Left forelimb (tissue), 1 donor: Measurements from ENCODE around the gene FAT2.

Experiments
- DNase-seq: peaks from one replicate; pipeline ENCODE4 v3.0.0-alpha.2; 2018; ENCODE audit warnings: low spot score

The FAT2 gene

DNA sequence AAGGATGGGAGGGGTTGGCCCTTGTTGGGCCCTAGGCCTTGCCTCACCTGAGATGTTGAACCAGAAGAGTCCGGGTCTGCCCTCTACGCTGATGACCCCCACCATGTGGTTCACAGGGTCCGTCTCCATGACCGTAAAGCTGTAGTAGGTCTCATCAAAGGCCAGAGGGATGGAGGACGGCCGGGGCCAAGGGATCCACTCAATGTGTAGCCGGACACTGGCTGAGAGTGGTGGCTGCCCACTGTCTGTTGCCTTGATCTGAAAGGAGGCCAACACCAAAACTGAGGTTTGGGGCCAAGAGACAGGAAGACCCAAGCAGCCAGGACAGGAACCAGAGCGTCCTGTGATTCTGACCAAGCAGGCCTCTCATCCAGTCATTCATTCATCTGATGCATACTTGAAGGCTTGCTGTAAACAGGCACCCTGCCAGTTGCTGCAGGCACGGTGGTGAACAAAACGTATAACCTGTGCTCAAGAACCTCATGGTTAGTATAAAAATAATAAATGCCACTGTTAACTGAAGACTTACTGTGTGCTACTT, 37.9 kb downstream of the FAT2 start:
- DNase-seq: no peak

DNA sequence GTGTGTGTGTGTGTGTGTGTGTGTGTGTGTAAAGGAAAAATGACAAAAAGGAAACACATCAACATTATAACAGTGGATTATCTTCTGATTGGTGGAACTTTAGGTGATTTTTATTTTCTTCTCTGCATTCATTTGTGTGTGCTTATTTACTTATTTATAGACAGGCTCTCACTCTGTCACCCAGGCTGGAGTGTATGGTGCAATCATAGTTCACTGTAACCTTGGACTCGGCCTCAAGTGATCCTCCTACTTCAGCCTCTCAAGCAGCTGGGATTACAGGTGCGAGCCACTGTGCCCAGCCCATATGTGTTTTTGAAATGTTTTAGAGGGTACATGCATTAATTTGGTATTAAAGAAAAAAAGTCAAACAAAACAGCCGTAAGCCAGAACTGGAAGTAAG, 39.1 kb downstream of the FAT2 start:
- DNase-seq: no peak

DNA sequence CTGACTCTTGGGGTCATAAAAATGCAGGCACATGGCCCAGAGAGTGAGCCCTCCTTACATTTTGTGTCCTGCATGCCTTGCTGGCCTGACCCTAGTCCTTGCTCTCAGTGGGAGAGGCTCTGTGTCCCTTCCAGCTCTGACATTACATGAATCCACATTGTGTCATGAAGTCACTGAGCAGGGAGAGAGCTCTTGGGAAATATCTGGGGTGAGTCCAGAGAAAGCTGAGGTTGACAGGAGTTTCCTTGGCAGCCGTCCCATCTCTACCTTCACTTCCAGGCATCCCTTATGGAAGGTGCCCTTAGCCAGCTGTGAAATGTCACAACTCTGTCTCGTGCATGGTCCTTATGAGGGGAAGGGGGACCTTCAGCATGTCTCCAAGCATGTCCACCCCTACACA, 41.0 kb downstream of the FAT2 start:
- DNase-seq: no peak

DNA sequence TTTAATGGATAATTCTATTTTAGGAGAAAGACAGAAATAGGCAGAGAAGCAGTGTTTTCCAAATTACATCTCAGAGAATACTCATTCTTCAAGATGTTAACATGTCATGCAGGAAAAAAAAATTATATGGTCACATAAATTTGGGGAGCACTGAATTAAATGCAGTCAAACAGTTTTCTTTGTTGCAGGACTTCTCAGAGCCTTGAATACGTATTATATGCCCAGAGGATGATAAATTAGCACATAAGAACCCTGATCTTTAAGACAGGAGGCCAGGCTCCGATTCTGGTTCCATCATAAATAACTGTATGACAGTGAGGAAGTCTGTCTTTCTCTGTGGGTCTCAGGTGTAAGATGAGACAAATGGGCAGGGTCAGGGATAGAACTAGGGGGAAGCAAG, 41.4 kb downstream of the FAT2 start:
- DNase-seq: no peak

DNA sequence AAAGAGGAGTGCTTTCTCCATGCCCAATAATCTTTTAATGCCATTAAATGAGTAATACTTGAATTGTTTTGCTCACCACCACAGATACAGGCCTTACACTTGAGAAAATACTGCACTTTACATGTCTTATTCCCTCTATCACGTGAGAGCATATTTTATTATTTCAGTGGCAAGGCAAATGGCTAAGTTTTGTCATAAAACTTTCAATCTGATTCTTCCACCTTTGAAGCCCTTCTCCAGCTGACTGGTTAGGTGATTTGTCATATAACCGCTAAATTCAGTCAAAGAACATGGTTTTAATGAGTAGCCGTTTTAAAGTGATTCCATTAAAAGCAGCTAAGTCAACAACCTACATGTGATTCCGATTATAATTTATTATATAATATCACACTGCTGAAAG, 43.8 kb downstream of the FAT2 start:
- DNase-seq: no peak

DNA sequence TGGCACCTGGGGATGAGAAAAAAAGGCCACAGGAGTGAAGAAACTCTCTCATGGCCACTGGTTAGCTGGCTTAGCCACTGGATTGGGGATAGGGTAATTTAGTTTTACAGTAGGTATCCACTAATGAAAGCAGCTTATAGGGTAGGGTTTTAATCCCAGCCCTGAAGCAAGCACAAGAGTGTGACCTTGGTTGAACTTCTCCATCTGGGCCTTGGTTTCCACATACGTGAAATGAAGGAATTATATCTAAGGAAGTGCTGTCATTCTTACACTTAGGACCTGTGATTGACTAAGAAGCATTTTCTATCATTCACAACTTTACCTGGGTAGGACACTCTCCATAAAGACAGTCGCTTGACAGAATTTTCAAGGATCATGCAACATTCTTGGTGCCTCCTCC, 49.6 kb downstream of the FAT2 start:
- DNase-seq: no peak
